Activated CD8-positive, alpha-beta T cell treated with anti-CD3 and anti-CD28 coated beads, Interleukin-2, amount 10 ng/mL, durations not matched to agents 7 days and 5 days (primary cell): Measurements from ENCODE around the gene RDH11. TPM values are rescaled to one million over a fixed set of nuclear protein-coding genes. Genes with fewer than 3 reads are reported as not detected.
"Not testable (repeated sequence)": the region's sequence is repeated elsewhere in the genome, so short reads cannot be mapped to it uniquely, and the experiment has no call there.

Experiments used
- ATAC-seq: fragments of 150-1000 bp; cut with Tn5 transposase; one replicate; pipeline ENCODE4 v1.10.0; 2021; ENCODE audit warnings: moderate library complexity
- CTCF ChIA-PET: fragments of 350-600 bp; sonication (Branson Sonifier 250); formaldehyde crosslinking; loops from one replicate; lab custom pipeline; 2021; ENCODE audit warnings: antibody characterized with exemption; lab: Charles Lee
- POLR2A ChIA-PET: fragments of 350-600 bp; sonication (Branson Sonifier 250); formaldehyde crosslinking; loops from one replicate; lab custom pipeline; 2021; ENCODE audit warnings: antibody characterized with exemption; lab: Charles Lee
- DNase-seq: peaks from one replicate; pipeline ENCODE4 v3.0.0-alpha.2; 2020
- H3K27ac Mint-ChIP-seq: one replicate; pipeline ENCODE4 v1.8.0; 2021; ENCODE audit warnings: mild to moderate bottlenecking, mixed read lengths
- H3K27me3 Mint-ChIP-seq: one replicate; pipeline ENCODE4 v1.8.0; 2021; ENCODE audit warnings: low read depth, mixed read lengths
- H3K36me3 Mint-ChIP-seq: one replicate; pipeline ENCODE4 v1.8.0; 2021; ENCODE audit warnings: low read depth, mixed read lengths
- H3K4me1 Mint-ChIP-seq: one replicate; pipeline ENCODE4 v1.8.0; 2021; ENCODE audit warnings: low read depth, mixed read lengths
- H3K4me3 Mint-ChIP-seq: one replicate; pipeline ENCODE4 v1.8.0; 2021; ENCODE audit warnings: mild to moderate bottlenecking, mixed read lengths
- H3K9me3 Mint-ChIP-seq: one replicate; pipeline ENCODE4 v1.8.0; 2022; ENCODE audit warnings: mixed read lengths; ENCODE audit not compliant: insufficient read depth
- total RNA-seq, 2 experiments: library from RNA; stranded (reverse); gene quantifications; one replicate each; pipeline ENCODE4 v1.2.3, GENCODE V29; 2021

RDH11 gene
- total RNA-seq, 2 experiments from 2014 or later = 48.8 to 57.1 TPM

- DNase-seq (no peak), ATAC-seq (no peak)
- Mint-ChIP-seq H3K9me3 (no peaks in the 10 kb centered on the region), H3K27ac (no peak overlapping the region), H3K4me1 (peaks cover 3% of the 10 kb centered on the region), H3K4me3 (no peak overlapping the region), H3K36me3 (no peaks in the 10 kb centered on the region), H3K27me3 (peaks cover 5% of the 10 kb centered on the region)
- POLR2A ChIA-PET = interaction anchor here (0.9 to 1.4 kb wide), 5 partner anchors 8 to 85 kb away, joined by 3 to 7 read pairs (median 3); partner anchors contain the start of gene RDH11
- CTCF ChIA-PET = interaction anchor here (0.7 to 3.2 kb wide), 51 partner anchors 9 to 1110 kb away, joined by 3 to 93 read pairs (median 4); partner anchors contain the start of genes ARG2, ATP6V1D, PIGH and RDH11
These were observed 8.4 kb upstream of the RDH11 start for GRCh38 chr14:67703997-67704396.

- DNase-seq, H3K27ac Mint-ChIP-seq, H3K4me1 Mint-ChIP-seq, H3K36me3 Mint-ChIP-seq, H3K9me3 Mint-ChIP-seq, H3K4me3 Mint-ChIP-seq, ATAC-seq, H3K27me3 Mint-ChIP-seq, POLR2A ChIA-PET: not testable (repeated sequence)
- CTCF ChIA-PET = interaction anchor here (0.6 to 2.3 kb wide), 6 partner anchors 21 to 342 kb away, joined by 3 to 8 read pairs (median 3); partner anchors contain the start of genes ATP6V1D and PIGH
These were observed 5.9 kb upstream of the RDH11 start, which contains the start of gene RDH12 for GRCh38 chr14:67701492-67701891. RDH12 (plus strand) TSS chr14:67701886; CDS start chr14:67722643, 20,757 bp downstream.

GRCh38 chr14:67698179-67698578 lies 2.6 kb upstream of the RDH11 start:
- no peak for DNase-seq
- no peaks in the 10 kb centered on the region for H3K9me3 Mint-ChIP-seq
- no peaks in the 10 kb centered on the region for H3K36me3 Mint-ChIP-seq
- ATAC-seq = no peak
- peaks cover 20% of the 10 kb centered on the region for H3K4me1 Mint-ChIP-seq
- H3K27me3 Mint-ChIP-seq = no peaks in the 10 kb centered on the region
- H3K4me3 Mint-ChIP-seq = no peak overlapping the region
- ChIA-PET POLR2A (no interaction called here), CTCF (interaction anchor here (0.7 to 1.9 kb wide), 4 partner anchors 79 to 339 kb away, joined by 3 to 10 read pairs (median 4); partner anchors contain the start of gene ATP6V1D)
- no peak overlapping the region for H3K27ac Mint-ChIP-seq

GRCh38 chr14:67697006-67697405 lies 1.4 kb upstream of the RDH11 start:
- DNase-seq = no peak
- no peak overlapping the region for H3K4me3 Mint-ChIP-seq
- H3K36me3 Mint-ChIP-seq = peaks cover 5% of the 10 kb centered on the region
- H3K9me3 Mint-ChIP-seq = no peaks in the 10 kb centered on the region
- no peak overlapping the region for H3K27ac Mint-ChIP-seq
- H3K27me3 Mint-ChIP-seq = no peaks in the 10 kb centered on the region
- CTCF ChIA-PET = interaction anchor here (1.7 to 1.9 kb wide), 2 partner anchors 78 to 338 kb away, joined by 4 to 10 read pairs; partner anchors contain the start of gene ATP6V1D
- ATAC-seq = no peak
- H3K4me1 Mint-ChIP-seq = peaks cover 28% of the 10 kb centered on the region
- POLR2A ChIA-PET = no interaction called here

- no peaks in the 10 kb centered on the region for H3K9me3 Mint-ChIP-seq
- H3K4me3 Mint-ChIP-seq = peak overlapping the region; percentile 88
- H3K36me3 Mint-ChIP-seq = peaks cover 24% of the 10 kb centered on the region
- ChIA-PET CTCF (interaction anchor here (0.7 to 2.2 kb wide), 12 partner anchors 10 to 335 kb away, joined by 3 to 17 read pairs (median 4); partner anchors contain the start of genes ATP6V1D and EIF2S1), POLR2A (interaction anchor here (1.0 to 1.9 kb wide), 7 partner anchors 10 to 95 kb away, joined by 3 to 12 read pairs (median 4); partner anchors contain the start of genes PIGH and VTI1B)
- DNase-seq (peak; percentile 88), ATAC-seq (peak; percentile 95)
- H3K27ac Mint-ChIP-seq = peak overlapping the region; percentile 95
- no peaks in the 10 kb centered on the region for H3K27me3 Mint-ChIP-seq
- peaks cover 29% of the 10 kb centered on the region for H3K4me1 Mint-ChIP-seq
These were observed 672 bp downstream of the RDH11 start for GRCh38 chr14:67694791-67695393.

GRCh38 chr14:67690011-67690410 lies 5.6 kb downstream of the RDH11 start:
- no peak overlapping the region for H3K27ac Mint-ChIP-seq
- ChIA-PET CTCF (interaction anchor here (1.0 to 4.5 kb wide), 4 partner anchors 14 to 23 kb away, joined by 3 to 33 read pairs (median 4); partner anchors contain the start of gene VTI1B), POLR2A (no interaction called here)
- H3K4me3 Mint-ChIP-seq = no peak overlapping the region
- H3K36me3 Mint-ChIP-seq = peaks cover 61% of the 10 kb centered on the region
- ATAC-seq = no peak
- no peaks in the 10 kb centered on the region for H3K27me3 Mint-ChIP-seq
- no peaks in the 10 kb centered on the region for H3K9me3 Mint-ChIP-seq
- DNase-seq = no peak
- peaks cover 23% of the 10 kb centered on the region for H3K4me1 Mint-ChIP-seq

GRCh38 chr14:67683842-67684241 lies 11.7 kb downstream of the RDH11 start:
- Mint-ChIP-seq H3K27me3 (no peaks in the 10 kb centered on the region), H3K9me3 (no peaks in the 10 kb centered on the region), H3K4me3 (no peak overlapping the region), H3K4me1 (peaks cover 26% of the 10 kb centered on the region), H3K36me3 (peaks cover 69% of the 10 kb centered on the region), H3K27ac (no peak overlapping the region)
- ATAC-seq (no peak), DNase-seq (no peak)
- ChIA-PET CTCF (interaction anchor here (0.8 to 1.3 kb wide), 2 partner anchors 10 to 84 kb away, joined by 3 read pairs; partner anchors contain the start of gene PIGH), POLR2A (interaction anchor here (2.4 kb wide), 1 partner anchor 12 kb away, joined by 9 read pairs; the partner anchor contains the start of gene RDH11)

- Mint-ChIP-seq H3K27me3 (no peaks in the 10 kb centered on the region), H3K9me3 (no peaks in the 10 kb centered on the region), H3K27ac (peak overlapping the region; percentile 63), H3K4me3 (no peak overlapping the region), H3K36me3 (peaks cover 72% of the 10 kb centered on the region), H3K4me1 (peaks cover 37% of the 10 kb centered on the region)
- ChIA-PET POLR2A (interaction anchor here (0.6 to 2.4 kb wide), 2 partner anchors 13 to 14 kb away, joined by 3 to 12 read pairs; partner anchors contain the start of gene RDH11), CTCF (interaction anchor here (0.9 to 3.2 kb wide), 4 partner anchors 11 to 62 kb away, joined by 3 to 19 read pairs (median 6); partner anchors contain the start of gene RDH12)
- no peak for DNase-seq
- no peak for ATAC-seq
These were observed 14.6 kb downstream of the RDH11 start for GRCh38 chr14:67680941-67681340.

GRCh38 chr14:67680121-67680602 lies 15.4 kb downstream of the RDH11 start:
- peaks cover 69% of the 10 kb centered on the region for H3K36me3 Mint-ChIP-seq
- no peaks in the 10 kb centered on the region for H3K9me3 Mint-ChIP-seq
- peaks cover 42% of the 10 kb centered on the region for H3K4me1 Mint-ChIP-seq
- peak; percentile 54 for DNase-seq
- no peak overlapping the region for H3K4me3 Mint-ChIP-seq
- H3K27ac Mint-ChIP-seq = peak overlapping the region; percentile 63
- CTCF ChIA-PET = interaction anchor here (0.9 to 3.2 kb wide), 4 partner anchors 12 to 61 kb away, joined by 3 to 19 read pairs (median 6); partner anchors contain the start of gene RDH12
- H3K27me3 Mint-ChIP-seq = no peaks in the 10 kb centered on the region
- ATAC-seq = peak; percentile 94
- POLR2A ChIA-PET = interaction anchor here (2.4 kb wide), 1 partner anchor 15 kb away, joined by 12 read pairs; the partner anchor contains the start of gene RDH11

- no peaks in the 10 kb centered on the region for H3K27me3 Mint-ChIP-seq
- ChIA-PET POLR2A (interaction anchor here (2.4 kb wide), 1 partner anchor 16 kb away, joined by 12 read pairs; the partner anchor contains the start of gene RDH11), CTCF (interaction anchor here (0.7 to 3.2 kb wide), 3 partner anchors 13 to 60 kb away, joined by 3 to 19 read pairs (median 9); no protein-coding TSS in a partner anchor)
- ATAC-seq = no peak
- no peak overlapping the region for H3K4me3 Mint-ChIP-seq
- H3K36me3 Mint-ChIP-seq = peaks cover 62% of the 10 kb centered on the region
- H3K9me3 Mint-ChIP-seq = no peaks in the 10 kb centered on the region
- H3K27ac Mint-ChIP-seq = no peak overlapping the region
- H3K4me1 Mint-ChIP-seq = peaks cover 42% of the 10 kb centered on the region
- DNase-seq = no peak
These were observed 16.6 kb downstream of the RDH11 start for GRCh38 chr14:67679006-67679405.

GRCh38 chr14:67675219-67675582 lies 20.4 kb downstream of the RDH11 start:
- Mint-ChIP-seq H3K27ac (peak overlapping the region; percentile 86), H3K4me1 (peaks cover 42% of the 10 kb centered on the region), H3K9me3 (no peaks in the 10 kb centered on the region), H3K36me3 (peaks cover 32% of the 10 kb centered on the region), H3K27me3 (no peaks in the 10 kb centered on the region), H3K4me3 (peak overlapping the region; percentile 83)
- CTCF ChIA-PET = interaction anchor here (0.9 to 4.1 kb wide), 7 partner anchors 8 to 104 kb away, joined by 3 to 28 read pairs (median 5); partner anchors contain the start of gene RDH11
- POLR2A ChIA-PET = interaction anchor here (1.0 to 1.2 kb wide), 3 partner anchors 17 to 29 kb away, joined by 4 to 5 read pairs (median 4); partner anchors contain the start of gene RDH11
- ATAC-seq (no peak), DNase-seq (no peak)
